SK-N-MC (cell line): ENCODE data around the gene KIF21B.

Experiments used
- EZH2 ChIP-seq: fragments of 200-600 bp; sonication (generic); IDR thresholded peaks from one replicate; pipeline ENCODE4 v1.6.1; 2017; ENCODE audit warnings: antibody characterized with exemption
- POLR2AphosphoS5 ChIP-seq: IDR thresholded peaks from 2 replicates; pipeline ENCODE4 v1.6.1; 2012; ENCODE audit warnings: mild to moderate bottlenecking, low read depth, low read length, borderline replicate concordance

DNA sequence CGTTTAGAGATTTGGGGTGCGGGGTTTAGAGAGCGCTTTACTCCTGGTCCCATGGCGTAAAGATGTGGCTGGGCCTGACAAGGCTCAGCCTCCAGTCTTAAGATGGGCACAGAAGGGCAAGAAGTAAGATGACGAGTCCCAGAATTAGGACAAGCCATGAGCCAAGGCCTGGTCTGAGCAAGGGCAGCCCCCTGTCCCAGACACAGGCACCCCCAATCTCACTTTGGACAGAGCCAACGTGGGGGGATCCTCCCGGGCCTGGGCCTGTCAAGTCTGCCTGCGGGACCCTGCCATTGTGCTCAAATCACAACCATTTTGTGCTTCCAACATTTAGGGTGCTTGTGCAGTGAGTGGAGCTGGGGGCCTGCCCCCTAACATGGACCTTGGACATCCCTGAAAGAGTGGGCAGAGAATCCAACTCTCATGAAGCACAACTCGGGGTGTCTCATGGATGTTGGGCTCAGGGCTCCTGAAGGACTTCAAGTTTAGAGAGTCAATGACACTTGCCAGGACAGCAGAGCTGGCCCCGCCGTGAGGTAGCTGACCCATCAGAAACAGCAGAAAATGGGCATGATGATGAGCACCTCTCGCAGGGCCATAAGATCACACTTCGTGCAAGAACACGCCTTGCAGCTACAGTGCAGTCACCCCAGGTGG is 52.6 kb downstream of the KIF21B start:
- TF ChIP-seq EZH2 (no peak), POLR2AphosphoS5 (no peak)
